WERI-Rb-1 (cell line): Measurements from ENCODE around the gene PCGF2.

Experiments used
- DNase-seq: peaks from one replicate; pipeline ENCODE4 v3.0.0-alpha.2; 2020
- H3K27ac ChIP-seq: fragments of 250-450 bp; sonication (Bioruptor Pico); 2 replicates; pipeline ENCODE4 v1.5.1; 2020; ENCODE audit warnings: mild to moderate bottlenecking, moderate library complexity
- H3K27me3 ChIP-seq: fragments of 250-450 bp; sonication (Bioruptor Pico); 2 replicates; pipeline ENCODE4 v1.5.1; 2021; ENCODE audit warnings: mild to moderate bottlenecking, low read depth, moderate library complexity; ENCODE audit not compliant: insufficient read depth, severe bottlenecking
- H3K36me3 ChIP-seq: fragments of 250-450 bp; sonication (Bioruptor Pico); 2 replicates; pipeline ENCODE4 v1.5.1; 2020; ENCODE audit warnings: mild to moderate bottlenecking, moderate library complexity
- H3K4me3 ChIP-seq: 2 replicates; pipeline ENCODE4 v1.5.1; 2011; ENCODE audit warnings: low read depth, mild to moderate bottlenecking, control low read depth, low read length
- H3K9me3 ChIP-seq: fragments of 250-450 bp; sonication (Bioruptor Pico); 2 replicates; pipeline ENCODE4 v1.5.1; 2021; ENCODE audit warnings: mild to moderate bottlenecking, moderate library complexity; ENCODE audit not compliant: severe bottlenecking
- TF ChIP-seq, protein P1 (sequence below): IDR thresholded peaks from 2 replicates; pipeline ENCODE4 v1.5.1; 2011; ENCODE audit warnings: low read depth, mild to moderate bottlenecking, control low read depth, inconsistent platforms, low read length

PCGF2 gene

DNA sequence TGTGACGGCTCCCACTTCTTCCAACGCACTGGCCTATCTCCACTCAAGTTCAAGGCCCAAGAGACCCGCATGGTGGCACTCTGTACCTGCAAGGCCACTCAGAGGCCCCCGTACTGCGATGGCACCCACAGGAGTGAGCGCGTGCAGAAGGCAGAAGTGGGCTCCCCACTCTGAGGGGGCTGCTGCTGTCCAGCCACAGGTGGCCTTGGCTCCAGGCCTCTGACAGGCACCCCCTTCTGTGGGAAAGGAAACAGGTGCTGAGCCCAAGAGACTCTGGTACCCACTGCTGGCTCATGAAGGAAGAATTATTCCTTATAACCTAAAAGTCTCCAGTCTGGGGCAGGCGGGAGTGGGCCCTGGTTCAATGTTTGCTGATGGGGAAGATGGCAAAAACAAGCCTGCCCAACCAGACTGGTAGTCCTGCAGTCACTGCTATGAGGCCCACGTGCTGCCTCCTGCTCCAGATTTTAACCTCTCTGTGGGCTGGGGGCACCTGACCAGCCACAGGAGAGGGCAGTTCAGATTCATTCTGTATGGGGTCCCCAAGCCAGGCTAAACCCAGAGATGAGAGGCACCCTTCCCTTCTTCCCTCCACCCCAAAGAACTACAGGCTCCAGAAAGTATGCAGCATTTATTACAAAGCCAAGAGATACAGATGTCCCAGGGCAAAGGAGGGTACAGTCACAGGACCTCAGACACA is 14.7 kb downstream of the PCGF2 start:
- Histone ChIP-seq H3K27ac (no peak overlapping the region), H3K27me3 (no peaks in the 10 kb centered on the region), H3K9me3 (no peaks in the 10 kb centered on the region), H3K36me3 (peaks cover 54% of the 10 kb centered on the region), H3K4me3 (no peak overlapping the region)
- TF ChIP-seq, protein P1, sequence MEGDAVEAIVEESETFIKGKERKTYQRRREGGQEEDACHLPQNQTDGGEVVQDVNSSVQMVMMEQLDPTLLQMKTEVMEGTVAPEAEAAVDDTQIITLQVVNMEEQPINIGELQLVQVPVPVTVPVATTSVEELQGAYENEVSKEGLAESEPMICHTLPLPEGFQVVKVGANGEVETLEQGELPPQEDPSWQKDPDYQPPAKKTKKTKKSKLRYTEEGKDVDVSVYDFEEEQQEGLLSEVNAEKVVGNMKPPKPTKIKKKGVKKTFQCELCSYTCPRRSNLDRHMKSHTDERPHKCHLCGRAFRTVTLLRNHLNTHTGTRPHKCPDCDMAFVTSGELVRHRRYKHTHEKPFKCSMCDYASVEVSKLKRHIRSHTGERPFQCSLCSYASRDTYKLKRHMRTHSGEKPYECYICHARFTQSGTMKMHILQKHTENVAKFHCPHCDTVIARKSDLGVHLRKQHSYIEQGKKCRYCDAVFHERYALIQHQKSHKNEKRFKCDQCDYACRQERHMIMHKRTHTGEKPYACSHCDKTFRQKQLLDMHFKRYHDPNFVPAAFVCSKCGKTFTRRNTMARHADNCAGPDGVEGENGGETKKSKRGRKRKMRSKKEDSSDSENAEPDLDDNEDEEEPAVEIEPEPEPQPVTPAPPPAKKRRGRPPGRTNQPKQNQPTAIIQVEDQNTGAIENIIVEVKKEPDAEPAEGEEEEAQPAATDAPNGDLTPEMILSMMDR = no peak
- DNase-seq = no peak

DNA sequence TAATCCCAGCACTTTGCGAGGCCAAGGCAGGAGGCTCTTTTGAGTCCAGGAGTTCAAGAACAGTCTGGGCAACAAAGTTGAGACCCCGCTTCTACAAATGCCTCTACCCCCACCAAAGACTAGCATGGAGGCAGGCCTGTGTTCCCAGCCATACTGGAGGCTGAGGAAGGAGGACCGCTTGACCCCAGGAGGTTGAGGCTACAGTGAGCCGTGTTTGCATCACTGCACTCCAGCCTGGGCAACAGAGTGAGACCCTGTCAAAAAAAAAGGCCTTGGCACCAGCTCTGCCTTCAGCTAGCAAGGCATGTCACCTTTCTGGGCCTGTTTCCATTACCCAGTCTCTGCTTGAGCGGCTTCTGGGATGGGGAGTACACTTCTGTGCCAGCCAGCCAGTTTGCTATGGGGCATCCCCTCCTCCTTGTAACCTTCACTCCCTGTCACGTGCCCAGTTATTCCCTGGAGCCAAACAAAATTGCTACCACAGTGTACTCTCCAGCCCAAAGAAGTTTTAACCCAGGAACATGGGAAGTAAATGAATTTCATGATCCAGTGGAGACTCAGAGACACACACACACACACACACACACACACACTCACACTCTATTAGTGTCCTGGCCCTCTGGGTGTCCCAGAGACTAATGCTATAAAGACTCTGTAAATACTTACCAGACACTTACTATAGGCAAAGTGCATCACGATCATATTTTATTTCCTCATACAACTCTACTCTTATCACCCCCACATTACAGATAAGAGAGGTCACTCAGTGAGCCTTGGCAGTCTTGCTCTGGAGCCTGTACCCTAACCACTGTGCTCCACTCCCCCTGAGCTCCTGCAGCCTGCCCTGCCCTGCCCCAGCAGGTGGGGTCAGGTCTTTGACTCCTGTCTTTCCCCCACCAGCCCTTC is 15.5 kb downstream of the PCGF2 start:
- Histone ChIP-seq H3K9me3 (no peaks in the 10 kb centered on the region), H3K36me3 (peaks cover 54% of the 10 kb centered on the region), H3K4me3 (no peak overlapping the region), H3K27ac (no peak overlapping the region), H3K27me3 (no peaks in the 10 kb centered on the region)
- TF ChIP-seq, protein P1 = no peak
- DNase-seq = no peak

DNA sequence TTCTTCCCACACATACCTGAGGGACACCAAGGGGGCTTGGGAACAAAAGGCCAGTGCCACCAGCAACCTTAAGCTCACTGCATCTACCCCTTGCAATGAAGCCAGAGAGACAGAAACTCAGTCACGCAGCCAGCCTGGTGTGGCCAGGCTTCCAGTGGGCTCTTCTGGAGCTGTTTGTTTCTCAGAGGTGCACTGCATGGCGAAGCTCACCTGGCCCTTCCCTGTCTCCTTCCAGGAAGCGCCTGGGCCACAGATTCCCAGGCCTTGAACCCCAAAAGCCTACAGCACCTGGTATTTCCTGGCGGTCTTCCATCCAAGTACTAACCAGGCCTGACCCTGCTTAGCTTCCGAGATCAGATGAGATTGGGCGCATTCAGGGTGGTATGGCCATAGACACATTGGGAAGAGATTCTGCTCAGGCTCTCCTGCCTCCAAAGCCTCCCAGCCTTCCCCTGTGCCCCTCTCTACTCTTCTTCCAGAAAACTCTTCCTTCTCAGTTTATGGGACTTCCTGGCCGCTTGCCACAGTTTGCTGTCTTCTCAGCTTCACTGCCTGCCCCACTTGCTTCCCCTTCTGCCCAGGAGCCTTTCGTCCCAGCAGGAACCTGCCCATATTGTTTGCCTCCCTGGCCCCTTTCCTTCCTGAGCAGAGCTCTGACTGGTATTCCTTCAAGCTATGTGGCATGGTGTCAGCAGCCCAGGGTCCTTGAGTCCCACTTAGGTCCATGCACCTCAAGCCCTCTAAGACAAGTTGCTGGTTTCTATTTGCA is 16.4 kb downstream of the PCGF2 start:
- no peak for DNase-seq
- H3K36me3 ChIP-seq = peaks cover 45% of the 10 kb centered on the region

DNA sequence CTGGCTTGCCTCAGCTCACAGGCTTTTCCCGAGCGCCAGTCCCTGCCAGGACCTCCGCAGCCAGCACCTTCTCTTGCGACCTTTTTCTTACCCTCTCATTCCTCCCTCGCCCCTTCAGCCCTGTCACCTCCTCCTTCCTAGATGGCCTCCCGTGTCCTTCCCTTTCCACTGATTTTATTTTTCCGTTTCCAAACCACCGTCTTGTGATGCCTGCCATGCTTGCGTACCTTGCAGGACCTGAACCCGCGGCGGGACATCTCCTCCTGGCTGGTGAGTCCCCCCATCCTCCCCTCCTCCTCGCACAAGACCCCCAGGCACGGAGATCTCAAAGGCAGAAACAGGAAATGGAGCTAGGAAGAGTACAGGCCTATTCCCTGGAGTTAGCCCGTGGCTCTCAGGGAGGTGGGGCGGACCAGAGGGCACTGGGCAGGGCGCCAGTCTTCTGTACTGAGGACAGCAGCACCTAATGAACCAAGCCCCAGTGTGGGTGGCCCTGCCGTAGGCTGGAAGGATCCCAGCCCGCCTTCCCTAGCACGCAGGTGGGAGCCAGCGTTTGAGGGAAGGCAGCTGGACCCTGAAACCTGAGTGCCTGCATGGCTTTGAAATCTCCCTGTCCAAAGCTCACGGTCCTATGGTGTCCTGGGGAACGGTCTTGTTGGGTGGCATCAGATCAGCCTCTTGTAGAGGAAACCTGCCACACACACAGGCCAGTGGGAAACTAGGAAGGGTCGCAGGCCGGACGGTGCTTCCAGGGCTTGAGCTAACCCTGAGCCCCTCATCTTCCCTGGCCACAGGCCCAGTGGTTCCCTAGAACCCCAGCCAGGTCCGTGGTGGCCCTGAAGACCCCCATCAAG is 17.4 kb downstream of the PCGF2 start:
- Histone ChIP-seq H3K9me3 (no peaks in the 10 kb centered on the region), H3K27me3 (no peaks in the 10 kb centered on the region), H3K36me3 (peaks cover 36% of the 10 kb centered on the region), H3K4me3 (peak overlapping the region; percentile 61), H3K27ac (peak overlapping the region; percentile 71)
- TF ChIP-seq, protein P1 = no peak
- peak; percentile 29 for DNase-seq

More for the DNA sequence above, 16.4 kb downstream of the PCGF2 start:
- Histone ChIP-seq H3K27me3 (no peaks in the 10 kb centered on the region), H3K9me3 (no peaks in the 10 kb centered on the region), H3K27ac (no peak overlapping the region), H3K4me3 (no peak overlapping the region)
- TF ChIP-seq, protein P1 = no peak

DNA sequence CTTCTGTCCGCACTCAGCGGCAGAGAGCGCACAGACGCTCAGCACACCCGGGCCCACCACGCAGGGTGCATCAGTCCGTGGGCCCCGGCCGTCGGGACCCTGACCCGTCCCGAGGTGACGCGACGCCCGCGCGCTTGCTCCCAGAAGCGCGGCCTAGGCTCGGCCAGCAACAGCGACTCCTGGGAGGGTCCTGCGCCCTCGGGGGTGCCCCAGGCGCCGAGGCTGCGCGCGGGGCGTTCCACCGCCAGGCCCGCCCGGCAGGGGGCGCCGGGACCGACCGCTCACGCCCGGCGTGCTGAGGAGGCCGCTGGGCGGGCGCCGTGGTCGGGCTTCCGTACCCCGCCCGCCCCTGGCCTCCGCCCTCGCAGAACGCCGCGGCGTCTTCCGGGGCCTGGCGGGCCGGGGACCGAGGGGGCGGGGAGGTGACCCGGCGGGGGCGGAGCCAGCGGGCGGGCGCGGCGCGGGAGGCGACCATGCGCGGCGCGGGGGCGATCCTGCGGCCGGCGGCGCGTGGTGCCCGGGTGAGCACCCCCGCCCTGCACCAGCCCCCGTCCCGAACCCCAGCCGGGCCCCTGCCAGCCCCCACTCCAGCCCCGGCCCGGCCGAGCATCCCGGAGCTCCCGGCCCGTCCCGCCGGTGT is 18.1 kb downstream of the PCGF2 start, which contains the start of gene CISD3:
TSS of gene CISD3 (plus strand) at position 456 of the 640 bp plus-strand sequence. CDS start at position 474, 18 bp downstream.
- Histone ChIP-seq H3K27me3 (no peaks in the 10 kb centered on the region), H3K4me3 (peak within 1 kb of the TSS; percentile 65), H3K9me3 (no peaks in the 10 kb centered on the region), H3K36me3 (peaks cover 35% of the 10 kb centered on the region), H3K27ac (peak within 1 kb of the TSS; percentile 71)
- TF ChIP-seq, protein P1 = peak; percentile 58
- DNase-seq = peak; percentile 80
